ENCODE measurements around the gene ALAS1. TPM values are rescaled to one million over a fixed set of nuclear protein-coding genes. Genes with fewer than 3 reads are reported as not detected.

ALAS1 gene
- total and polyA plus RNA-seq, 2 donors (not counting 3 experiments of a cell fraction or from before 2014, with no cell fraction given), result 45.1 to 72.1 TPM

GRCh38 chr3:52259448-52259847 is 61.5 kb downstream of the ALAS1 start:
- ChIA-PET POLR2A (interaction anchor here (0.9 kb wide), 1 partner anchor 19 kb away, joined by 5 read pairs; the partner anchor contains the start of gene WDR82), CTCF (interaction anchor here (0.9 to 4.2 kb wide), 11 partner anchors 12 to 187 kb away, joined by 3 to 25 read pairs (median 5); partner anchors contain the start of genes PPM1M, TWF2 and WDR82)
- peak overlapping the region; percentile 54 for H3K27ac ChIP-seq (ENCODE audit: insufficient read depth, low read depth, low read length)
- no peaks in the 10 kb centered on the region for H4K20me1 ChIP-seq (replicated peaks; ENCODE audit: control insufficient read depth, extremely low read depth, insufficient read depth, low read length)
- H3K9me3 ChIP-seq (replicated peaks; ENCODE audit: control insufficient read depth, insufficient read depth, low read length), result no peaks in the 10 kb centered on the region
- H3K4me2 ChIP-seq (ENCODE audit: insufficient read depth, low read length), result no peak overlapping the region
- peaks cover 57% of the 10 kb centered on the region for H3K79me2 ChIP-seq (ENCODE audit: control insufficient read depth, insufficient read depth, low read length)
- no peak overlapping the region for H2AFZ ChIP-seq (ENCODE audit: low read depth, low read length)
- DNase-seq (ENCODE audit: low read depth, low spot score), result no peak
- H3K4me3 ChIP-seq (replicated peaks in 1 of 3; ENCODE audit: insufficient read depth in 1 of 3, low read depth in 1 of 3, low read length in 3 of 3), result no peak overlapping the region
- H3K36me3 ChIP-seq (ENCODE audit: control insufficient read depth in 2 of 2, extremely low read depth in 1 of 2, insufficient read depth in 2 of 2, low read length in 2 of 2), result peaks cover 50 to 53% of the 10 kb centered on the region in 2 experiments
- no TSS peak for BruUV-seq (replicated peaks)
- H3K27me3 ChIP-seq (ENCODE audit: control insufficient read depth in 2 of 2, insufficient read depth in 2 of 2, low read length in 2 of 2), result no peaks in the 10 kb centered on the region
- TF ChIP-seq POLR2A (IDR thresholded peaks at IDR 0.05; ENCODE audit: low read depth, low read length), result no peak
- no peak for TF ChIP-seq POLR2AphosphoS5 (IDR thresholded peaks at IDR 0.05; ENCODE audit: insufficient read depth, low read depth, low read length)
- no peak for TF ChIP-seq GATA2 (IDR thresholded peaks at IDR 0.05; ENCODE audit: insufficient read depth, insufficient read length, low read depth, low read length)
- TF ChIP-seq JUN (IDR thresholded peaks at IDR 0.05; ENCODE audit: borderline replicate concordance, insufficient read depth, insufficient read length, low read depth), result no peak
- TF ChIP-seq, protein P1, sequence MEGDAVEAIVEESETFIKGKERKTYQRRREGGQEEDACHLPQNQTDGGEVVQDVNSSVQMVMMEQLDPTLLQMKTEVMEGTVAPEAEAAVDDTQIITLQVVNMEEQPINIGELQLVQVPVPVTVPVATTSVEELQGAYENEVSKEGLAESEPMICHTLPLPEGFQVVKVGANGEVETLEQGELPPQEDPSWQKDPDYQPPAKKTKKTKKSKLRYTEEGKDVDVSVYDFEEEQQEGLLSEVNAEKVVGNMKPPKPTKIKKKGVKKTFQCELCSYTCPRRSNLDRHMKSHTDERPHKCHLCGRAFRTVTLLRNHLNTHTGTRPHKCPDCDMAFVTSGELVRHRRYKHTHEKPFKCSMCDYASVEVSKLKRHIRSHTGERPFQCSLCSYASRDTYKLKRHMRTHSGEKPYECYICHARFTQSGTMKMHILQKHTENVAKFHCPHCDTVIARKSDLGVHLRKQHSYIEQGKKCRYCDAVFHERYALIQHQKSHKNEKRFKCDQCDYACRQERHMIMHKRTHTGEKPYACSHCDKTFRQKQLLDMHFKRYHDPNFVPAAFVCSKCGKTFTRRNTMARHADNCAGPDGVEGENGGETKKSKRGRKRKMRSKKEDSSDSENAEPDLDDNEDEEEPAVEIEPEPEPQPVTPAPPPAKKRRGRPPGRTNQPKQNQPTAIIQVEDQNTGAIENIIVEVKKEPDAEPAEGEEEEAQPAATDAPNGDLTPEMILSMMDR (IDR thresholded peaks at IDR 0.05; ENCODE audit: extremely low read depth in 1 of 2, insufficient read depth in 1 of 2, low read depth in 1 of 2, low read length in 2 of 2), result no peak
- TF ChIP-seq MAX (IDR thresholded peaks at IDR 0.05; ENCODE audit: insufficient read depth, insufficient read length), result no peak
- no peak for TF ChIP-seq EZH2 (IDR thresholded peaks at IDR 0.05; ENCODE audit: borderline replicate concordance, low read depth, low read length, severe bottlenecking)
- peaks cover 15% of the 10 kb centered on the region for H3K4me1 ChIP-seq (ENCODE audit: control insufficient read depth, extremely low read depth, insufficient read depth, low read length)
- no peak for FAIRE-seq
- H3K9ac ChIP-seq (replicated peaks; ENCODE audit: extremely low read depth, insufficient read depth, low read length), result no peak overlapping the region
- H3K9me1 ChIP-seq (replicated peaks; ENCODE audit: control insufficient read depth, extremely low read depth, insufficient read depth, low read length), result no peaks in the 10 kb centered on the region
- dilution Hi-C loops (cut with MboI; ENCODE audit: extremely low pct_ligation_motif_present, low sequenced_read_pairs), result no loop called here
- intact Hi-C loops (cut with micrococcal nuclease), result loop anchor here (1.0 kb wide), 1 partner anchor 11 kb away; no protein-coding TSS in a partner anchor
